Keratinocyte (primary cell): ENCODE measurements around the gene CD247. TPM values are rescaled to one million over a fixed set of nuclear protein-coding genes. Genes with fewer than 3 reads are reported as not detected.
"Not testable (repeated sequence)": the region's sequence is repeated elsewhere in the genome, so short reads cannot be mapped to it uniquely, and the experiment has no call there.

Experiments used
- DNase-seq: peaks from one replicate; pipeline ENCODE4 v3.0.0-alpha.2; 2011; ENCODE audit warnings: low read depth, missing footprints, low spot score
- FAIRE-seq: peaks from 2 replicates; lab custom pipeline; 2011; peaks lifted over from hg19 to GRCh38; lab: Jason Lieb, UNC
- H2AFZ ChIP-seq: 2 replicates; pipeline ENCODE4 v1.6.0; 2012; ENCODE audit warnings: low read length, control low read depth, inconsistent platforms; ENCODE audit not compliant: control insufficient read depth
- H3K27ac ChIP-seq: 2 replicates; pipeline ENCODE4 v1.5.1; 2011; ENCODE audit warnings: low read length; ENCODE audit not compliant: control insufficient read depth, insufficient read depth
- H3K27me3 ChIP-seq: 3 replicates; pipeline ENCODE4 v1.6.0; 2011; ENCODE audit warnings: low read length; ENCODE audit not compliant: control insufficient read depth, insufficient read depth; ENCODE audit errors: extremely low read depth
- H3K36me3 ChIP-seq, 2 experiments: 2 replicates in 1 of 2; 3 replicates in 1 of 2; pipeline ENCODE4 v1.5.1; 2011; ENCODE audit warnings: low read length in 2 of 2, mild to moderate bottlenecking in 1 of 2; ENCODE audit not compliant: control insufficient read depth in 2 of 2, insufficient read depth in 2 of 2; ENCODE audit errors: extremely low read depth in 1 of 2
- H3K4me1 ChIP-seq: 3 replicates; pipeline ENCODE4 v1.5.1; 2011; ENCODE audit warnings: low read length; ENCODE audit not compliant: control insufficient read depth, insufficient read depth; ENCODE audit errors: extremely low read depth
- H3K4me2 ChIP-seq: 3 replicates; pipeline ENCODE4 v1.6.0; 2011; ENCODE audit warnings: low read depth, low read length; ENCODE audit not compliant: control insufficient read depth, insufficient read depth; ENCODE audit errors: extremely low read depth
- H3K4me3 ChIP-seq, 3 experiments: fragments of 200-600 bp in 1 of 3; sonication (generic) in 1 of 3; 2 replicates in 2 of 3; 3 replicates in 1 of 3; pipeline ENCODE4 v1.5.1; 2011 to 2016; ENCODE audit warnings: low read length in 3 of 3, mild to moderate bottlenecking in 3 of 3, control low read depth in 2 of 3, inconsistent platforms in 1 of 3, low read depth in 1 of 3, mixed read lengths in 1 of 3, mixed run types in 1 of 3, moderate library complexity in 1 of 3; ENCODE audit not compliant: control insufficient read depth in 2 of 3, insufficient read depth in 2 of 3; ENCODE audit errors: extremely low read depth in 1 of 3
- H3K79me2 ChIP-seq: 2 replicates; pipeline ENCODE4 v1.6.0; 2012; ENCODE audit warnings: low read length; ENCODE audit not compliant: control insufficient read depth, insufficient read depth
- H3K9ac ChIP-seq: 3 replicates; pipeline ENCODE4 v1.6.0; 2011; ENCODE audit warnings: low read length; ENCODE audit not compliant: control insufficient read depth, insufficient read depth; ENCODE audit errors: extremely low read depth
- H3K9me1 ChIP-seq: 3 replicates; pipeline ENCODE4 v1.6.0; 2011; ENCODE audit warnings: low read length; ENCODE audit not compliant: control insufficient read depth, insufficient read depth; ENCODE audit errors: extremely low read depth
- H3K9me3 ChIP-seq: 2 replicates; pipeline ENCODE4 v1.5.1; 2012; ENCODE audit warnings: low read depth, low read length; ENCODE audit not compliant: control insufficient read depth
- H4K20me1 ChIP-seq: 3 replicates; pipeline ENCODE4 v1.6.0; 2011; ENCODE audit warnings: low read length; ENCODE audit not compliant: control insufficient read depth, insufficient read depth; ENCODE audit errors: extremely low read depth
- EZH2 ChIP-seq: IDR thresholded peaks from one replicate; pipeline ENCODE4 v1.6.1; 2012; ENCODE audit warnings: inconsistent platforms, mild to moderate bottlenecking, low read length, moderate library complexity
- dilution Hi-C: fragments of 300-500 bp; cut with MboI; formaldehyde crosslinking; loops from one replicate; pipeline ENCODE4 v1.7.0; 2020; ENCODE audit warnings: low sequenced_read_pairs; ENCODE audit not compliant: extremely low pct_ligation_motif_present
- polyA plus RNA-seq, 5 experiments: library from polyadenylated mRNA; depleted of rRNA in 3 of 5; stranded (reverse) in 3 of 5; stranded (forward) in 1 of 5; unstranded in 1 of 5; fragments of >200 nt; gene quantifications; 1 replicate in 1 of 5; 2 replicates in 3 of 5; 3 replicates in 1 of 5; pipeline versions ENCODE4 v1.2.1 to v1.2.3, GENCODE V29; 2011 to 2012; ENCODE audit warnings: missing spikeins in 2 of 5, low read depth in 1 of 5, low replicate concordance in 1 of 5
- TF ChIP-seq, protein P1 (sequence below), 3 experiments: IDR thresholded peaks in 1 of 3; conservative IDR thresholded peaks in 1 of 3; optimal IDR thresholded peaks in 1 of 3; 2 replicates in 2 of 3; 3 replicates in 1 of 3; pipeline versions ENCODE3 to v1.5.1; 2011; ENCODE audit warnings: low read length in 3 of 3, mild to moderate bottlenecking in 3 of 3, moderate library complexity in 2 of 3, control low read depth in 1 of 3, inconsistent platforms in 1 of 3; ENCODE audit not compliant: insufficient read depth in 2 of 3; ENCODE audit errors: extremely low read depth in 1 of 3

The CD247 gene
- polyA plus RNA-seq, 1 donor (not counting 4 experiments of a cell fraction or from before 2014, with no cell fraction given) = not detected

DNA sequence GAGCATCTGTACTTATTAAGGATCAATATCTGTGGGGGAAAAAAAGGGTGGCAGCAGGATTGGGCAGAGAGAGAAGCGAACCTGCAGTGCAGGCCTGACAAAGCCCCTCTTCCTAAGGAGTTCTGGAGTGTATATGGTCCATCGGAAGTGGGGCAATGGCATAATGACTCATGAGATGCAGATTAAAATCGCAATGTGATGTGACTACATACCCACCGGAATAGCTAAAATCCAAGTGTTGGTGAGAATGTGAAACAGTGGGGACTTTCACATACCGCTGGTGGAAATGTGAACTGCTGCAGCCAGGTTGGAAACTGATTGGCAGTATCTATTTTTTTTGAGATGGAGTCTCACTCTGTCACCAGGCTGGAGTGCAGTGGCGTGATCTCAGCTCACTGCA is 43.4 kb upstream of the CD247 start:
- Histone ChIP-seq H3K9me3 (no peaks in the 10 kb centered on the region), H3K27me3 (no peaks in the 10 kb centered on the region), H3K4me1 (peaks cover 11% of the 10 kb centered on the region), H4K20me1 (no peaks in the 10 kb centered on the region), H3K9me1 (no peaks in the 10 kb centered on the region), H3K4me3 (no peak overlapping the region), H3K79me2 (no peaks in the 10 kb centered on the region), H3K36me3 (no peaks in the 10 kb centered on the region), H2AFZ (no peak overlapping the region), H3K4me2 (no peak overlapping the region), H3K9ac (no peak overlapping the region), H3K27ac (no peak overlapping the region)
- FAIRE-seq (no peak), DNase-seq (no peak)
- TF ChIP-seq, protein P1, sequence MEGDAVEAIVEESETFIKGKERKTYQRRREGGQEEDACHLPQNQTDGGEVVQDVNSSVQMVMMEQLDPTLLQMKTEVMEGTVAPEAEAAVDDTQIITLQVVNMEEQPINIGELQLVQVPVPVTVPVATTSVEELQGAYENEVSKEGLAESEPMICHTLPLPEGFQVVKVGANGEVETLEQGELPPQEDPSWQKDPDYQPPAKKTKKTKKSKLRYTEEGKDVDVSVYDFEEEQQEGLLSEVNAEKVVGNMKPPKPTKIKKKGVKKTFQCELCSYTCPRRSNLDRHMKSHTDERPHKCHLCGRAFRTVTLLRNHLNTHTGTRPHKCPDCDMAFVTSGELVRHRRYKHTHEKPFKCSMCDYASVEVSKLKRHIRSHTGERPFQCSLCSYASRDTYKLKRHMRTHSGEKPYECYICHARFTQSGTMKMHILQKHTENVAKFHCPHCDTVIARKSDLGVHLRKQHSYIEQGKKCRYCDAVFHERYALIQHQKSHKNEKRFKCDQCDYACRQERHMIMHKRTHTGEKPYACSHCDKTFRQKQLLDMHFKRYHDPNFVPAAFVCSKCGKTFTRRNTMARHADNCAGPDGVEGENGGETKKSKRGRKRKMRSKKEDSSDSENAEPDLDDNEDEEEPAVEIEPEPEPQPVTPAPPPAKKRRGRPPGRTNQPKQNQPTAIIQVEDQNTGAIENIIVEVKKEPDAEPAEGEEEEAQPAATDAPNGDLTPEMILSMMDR (optimal IDR thresholded peaks at IDR 0.05 in 1 of 3, IDR thresholded peaks at IDR 0.05 in 1 of 3, conservative IDR thresholded peaks at IDR 0.05 in 1 of 3; ENCODE audit: extremely low read depth in 1 of 3, insufficient read depth in 2 of 3, low read length in 3 of 3) = no peak
- TF ChIP-seq EZH2 = no peak
- dilution Hi-C loops = no loop called here

DNA sequence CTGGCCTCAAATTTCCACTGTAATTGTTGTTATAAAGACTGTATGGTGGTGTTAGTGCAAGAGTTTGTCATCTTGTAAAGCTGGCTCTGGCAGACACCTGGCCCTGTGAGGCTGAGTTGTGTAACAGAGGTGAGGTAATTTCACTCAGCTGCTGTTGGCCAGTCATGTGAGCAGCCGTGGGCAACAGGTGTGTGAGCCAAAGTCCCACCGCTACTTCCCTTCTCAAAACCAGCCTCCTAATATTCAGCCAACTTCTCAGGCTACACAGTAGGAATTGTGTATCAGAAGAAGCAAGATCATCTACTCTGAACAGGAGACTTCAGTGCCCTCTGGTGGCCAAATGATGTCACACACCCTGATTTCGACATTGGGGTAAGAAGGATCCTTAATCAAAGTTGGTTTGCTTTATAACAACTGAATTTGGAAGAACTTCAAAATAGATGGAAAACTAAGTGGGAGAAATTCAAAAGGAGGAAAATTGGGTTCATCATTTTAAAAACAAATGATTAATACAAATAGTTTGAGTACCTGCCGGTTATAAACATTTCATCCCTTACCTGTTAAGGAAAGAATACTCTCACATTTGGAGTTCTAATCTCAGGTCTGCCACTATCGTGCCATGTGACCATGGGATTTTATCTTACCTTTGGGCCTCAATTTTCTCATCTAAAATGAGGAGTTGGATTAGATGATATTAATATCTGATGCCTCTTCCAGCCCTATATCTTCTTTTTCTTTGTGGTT is 37.8 kb upstream of the CD247 start:
- Histone ChIP-seq H3K9me3 (no peaks in the 10 kb centered on the region), H4K20me1 (no peaks in the 10 kb centered on the region), H3K79me2 (no peaks in the 10 kb centered on the region), H3K9ac (no peak overlapping the region), H3K27ac (no peak overlapping the region), H3K27me3 (no peaks in the 10 kb centered on the region), H2AFZ (no peak overlapping the region), H3K9me1 (no peaks in the 10 kb centered on the region), H3K36me3 (no peaks in the 10 kb centered on the region), H3K4me2 (no peak overlapping the region), H3K4me3 (no peak overlapping the region), H3K4me1 (peaks cover 18% of the 10 kb centered on the region)
- FAIRE-seq (peak; percentile 91), DNase-seq (peak; percentile 60)
- TF ChIP-seq, protein P1 (optimal IDR thresholded peaks at IDR 0.05 in 1 of 3, IDR thresholded peaks at IDR 0.05 in 1 of 3, conservative IDR thresholded peaks at IDR 0.05 in 1 of 3; ENCODE audit: extremely low read depth in 1 of 3, insufficient read depth in 2 of 3, low read length in 3 of 3) = peak; percentile 79 to 94 (median 82)
- TF ChIP-seq EZH2 = no peak
- dilution Hi-C loops = no loop called here

DNA sequence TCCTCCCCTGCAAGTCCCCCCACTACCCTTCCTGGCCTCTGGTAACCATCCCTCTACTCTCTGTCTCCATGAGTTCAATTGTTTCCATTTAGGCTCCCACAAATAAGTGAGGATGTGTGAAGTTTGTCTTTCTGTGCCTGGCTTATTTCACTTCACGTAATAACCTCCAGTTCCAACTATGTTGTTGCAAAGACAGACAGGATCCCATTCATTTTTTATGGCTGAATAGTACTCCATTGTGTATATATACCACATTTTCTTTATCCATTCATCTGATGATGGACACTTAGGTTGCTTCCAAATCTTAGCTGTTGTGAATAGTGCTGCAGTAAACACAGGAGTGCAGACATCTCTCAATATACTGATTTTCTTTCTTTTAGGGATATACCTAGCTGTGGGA is 36.7 kb upstream of the CD247 start:
- dilution Hi-C loops, H3K9ac ChIP-seq, H3K79me2 ChIP-seq, H3K4me2 ChIP-seq, H3K27ac ChIP-seq, DNase-seq, H3K9me1 ChIP-seq, H3K36me3 ChIP-seq, H2AFZ ChIP-seq, FAIRE-seq, H3K9me3 ChIP-seq, H3K27me3 ChIP-seq, H3K4me3 ChIP-seq, H4K20me1 ChIP-seq: not testable (repeated sequence)
- H3K4me1 ChIP-seq = peaks cover 18% of the 10 kb centered on the region
